SK-N-SH (cell line): ENCODE measurements around the gene PAQR5.
"Not testable (repeated sequence)": the region's sequence is repeated elsewhere in the genome, so short reads cannot be mapped to it uniquely, and the experiment has no call there.

ENCODE experiments used
- CHD2 ChIP-seq: fragments of 150-350 bp; IDR thresholded peaks from 2 replicates; pipeline ENCODE4 v1.6.1; 2018; ENCODE audit warnings: low read length; ENCODE audit not compliant: partially characterized antibody
- EP300 ChIP-seq, 2 experiments: IDR thresholded peaks; 2 replicates each; pipeline versions ENCODE4 v1.4.0 to v1.6.1; 2012; ENCODE audit warnings: borderline replicate concordance in 1 of 2, low read depth in 1 of 2, low read length in 1 of 2
- EZH2phosphoT487 ChIP-seq: fragments of 200-600 bp; sonication (generic); IDR thresholded peaks from 2 replicates; pipeline ENCODE4 v1.6.1; 2017; ENCODE audit warnings: low read depth, mixed run types, mild to moderate bottlenecking, antibody characterized with exemption, moderate library complexity, borderline replicate concordance
- MXI1 ChIP-seq: IDR thresholded peaks from 2 replicates; pipeline ENCODE4 v1.6.1; 2012; ENCODE audit warnings: mild to moderate bottlenecking, low read depth, low read length, improper control_type of control experiment
- NFIC ChIP-seq: IDR thresholded peaks from 2 replicates; pipeline ENCODE4 v1.4.0; 2012; ENCODE audit warnings: borderline replicate concordance
- POLR2AphosphoS5 ChIP-seq: IDR thresholded peaks from 2 replicates; pipeline ENCODE4 v1.6.1; 2012; ENCODE audit warnings: low read depth, low read length
- RAD21 ChIP-seq: IDR thresholded peaks from 2 replicates; pipeline ENCODE4 v1.6.1; 2012; ENCODE audit warnings: mild to moderate bottlenecking, low read length
- REST ChIP-seq: IDR thresholded peaks from 2 replicates; pipeline ENCODE4 v1.6.1; 2012; ENCODE audit warnings: mild to moderate bottlenecking, low read depth, low read length, moderate library complexity
- RFX5 ChIP-seq: IDR thresholded peaks from 2 replicates; pipeline ENCODE4 v1.6.1; 2012; ENCODE audit warnings: mild to moderate bottlenecking, improper control_type of control experiment, low read length
- SMC3 ChIP-seq: IDR thresholded peaks from 2 replicates; pipeline ENCODE4 v1.6.1; 2012; ENCODE audit warnings: low read depth, low read length, improper control_type of control experiment
- TCF12 ChIP-seq: IDR thresholded peaks from 2 replicates; pipeline ENCODE4 v1.4.0; 2012
- YY1 ChIP-seq: IDR thresholded peaks from 2 replicates; pipeline ENCODE4 v1.4.0; 2012; ENCODE audit warnings: low read depth, mild to moderate bottlenecking
- TF ChIP-seq, protein P1 (sequence below): fragments of 200-600 bp; sonication (generic); IDR thresholded peaks from 2 replicates; pipeline ENCODE4 v1.6.1; 2017; ENCODE audit warnings: antibody characterized with exemption, mild to moderate bottlenecking, moderate library complexity

GRCh38 chr15:69301101-69301500 lies 2.4 kb downstream of the PAQR5 start:
- not testable (repeated sequence) for TF ChIP-seq YY1; RAD21; MXI1; POLR2AphosphoS5; NFIC; REST; EP300 (IDR thresholded peaks at IDR 0.05; ENCODE audit: borderline replicate concordance in 1 of 2, low read depth in 1 of 2, low read length in 1 of 2); SMC3; RFX5; CHD2; EZH2phosphoT487; TCF12
- TF ChIP-seq, protein P1, sequence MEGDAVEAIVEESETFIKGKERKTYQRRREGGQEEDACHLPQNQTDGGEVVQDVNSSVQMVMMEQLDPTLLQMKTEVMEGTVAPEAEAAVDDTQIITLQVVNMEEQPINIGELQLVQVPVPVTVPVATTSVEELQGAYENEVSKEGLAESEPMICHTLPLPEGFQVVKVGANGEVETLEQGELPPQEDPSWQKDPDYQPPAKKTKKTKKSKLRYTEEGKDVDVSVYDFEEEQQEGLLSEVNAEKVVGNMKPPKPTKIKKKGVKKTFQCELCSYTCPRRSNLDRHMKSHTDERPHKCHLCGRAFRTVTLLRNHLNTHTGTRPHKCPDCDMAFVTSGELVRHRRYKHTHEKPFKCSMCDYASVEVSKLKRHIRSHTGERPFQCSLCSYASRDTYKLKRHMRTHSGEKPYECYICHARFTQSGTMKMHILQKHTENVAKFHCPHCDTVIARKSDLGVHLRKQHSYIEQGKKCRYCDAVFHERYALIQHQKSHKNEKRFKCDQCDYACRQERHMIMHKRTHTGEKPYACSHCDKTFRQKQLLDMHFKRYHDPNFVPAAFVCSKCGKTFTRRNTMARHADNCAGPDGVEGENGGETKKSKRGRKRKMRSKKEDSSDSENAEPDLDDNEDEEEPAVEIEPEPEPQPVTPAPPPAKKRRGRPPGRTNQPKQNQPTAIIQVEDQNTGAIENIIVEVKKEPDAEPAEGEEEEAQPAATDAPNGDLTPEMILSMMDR = not testable (repeated sequence)
